MM.1S (cell line): ENCODE data around the gene TPST1.

Experiments
- DNase-seq: peaks from one replicate; pipeline ENCODE4 v3.0.0-alpha.2; 2015
- H2AFZ ChIP-seq: fragments of 300-600 bp; sonication (generic); 2 replicates; pipeline ENCODE4 v1.6.0; 2016; ENCODE audit warnings: antibody characterized with exemption, low read length
- H3F3A ChIP-seq: fragments of 300-600 bp; sonication (generic); 2 replicates; pipeline ENCODE4 v1.6.1; 2016; ENCODE audit warnings: mild to moderate bottlenecking, antibody characterized with exemption, low read length, moderate library complexity, mixed read lengths; ENCODE audit not compliant: insufficient read depth
- H3K27ac ChIP-seq: fragments of 300-600 bp; sonication (generic); 2 replicates; pipeline ENCODE4 v1.5.1; 2016; ENCODE audit warnings: mild to moderate bottlenecking, low read length
- H3K27me3 ChIP-seq: fragments of 300-600 bp; sonication (generic); replicated peaks from 2 replicates; pipeline ENCODE4 v1.6.0; 2016; ENCODE audit warnings: low read length; ENCODE audit not compliant: insufficient read depth
- H3K36me3 ChIP-seq: fragments of 300-600 bp; sonication (generic); replicated peaks from 2 replicates; pipeline ENCODE4 v1.6.1; 2016; ENCODE audit warnings: mild to moderate bottlenecking, low read length, mixed read lengths; ENCODE audit not compliant: insufficient read depth
- H3K4me1 ChIP-seq: fragments of 300-600 bp; sonication (generic); 2 replicates; pipeline ENCODE4 v1.6.1; 2016; ENCODE audit warnings: low read length, mixed read lengths
- H3K4me2 ChIP-seq: fragments of 300-600 bp; sonication (generic); 2 replicates; pipeline ENCODE4 v1.6.0; 2016; ENCODE audit warnings: low read depth, low read length
- H3K4me3 ChIP-seq: fragments of 300-600 bp; sonication (generic); 2 replicates; pipeline ENCODE4 v1.5.1; 2016; ENCODE audit warnings: low read length, mixed read lengths
- H3K79me2 ChIP-seq: fragments of 300-600 bp; sonication (generic); 2 replicates; pipeline ENCODE4 v1.6.1; 2016; ENCODE audit warnings: mixed run types, low read length, mixed read lengths
- H3K9ac ChIP-seq: fragments of 300-600 bp; sonication (generic); 2 replicates; pipeline ENCODE4 v1.6.1; 2016; ENCODE audit warnings: low read length, mixed read lengths
- H3K9me2 ChIP-seq: fragments of 300-600 bp; sonication (generic); replicated peaks from 2 replicates; pipeline ENCODE4 v1.6.1; 2016; ENCODE audit warnings: mild to moderate bottlenecking, low read length, mixed read lengths; ENCODE audit not compliant: insufficient read depth
- H3K9me3 ChIP-seq: fragments of 300-600 bp; sonication (generic); replicated peaks from 2 replicates; pipeline ENCODE4 v1.6.1; 2016; ENCODE audit warnings: mild to moderate bottlenecking, low read length, mixed read lengths; ENCODE audit not compliant: insufficient read depth
- H4K20me1 ChIP-seq: fragments of 300-600 bp; sonication (generic); 2 replicates; pipeline ENCODE4 v1.6.1; 2016; ENCODE audit warnings: mild to moderate bottlenecking, low read length, moderate library complexity, mixed read lengths; ENCODE audit not compliant: insufficient read depth
- EZH2 ChIP-seq: fragments of 300-600 bp; sonication (generic); optimal IDR thresholded peaks from 2 replicates; pipeline ENCODE3; 2017; ENCODE audit warnings: low read depth, mild to moderate bottlenecking, antibody characterized with exemption, low read length, mixed read lengths
- EZH2phosphoT487 ChIP-seq: fragments of 300-600 bp; sonication (generic); IDR thresholded peaks from 2 replicates; pipeline ENCODE4 v1.6.1; 2018; ENCODE audit warnings: antibody characterized with exemption, low read length
- TF ChIP-seq, protein P1 (sequence below): fragments of 300-600 bp; sonication (generic); IDR thresholded peaks from 2 replicates; pipeline ENCODE4 v1.5.1; 2016; ENCODE audit warnings: antibody characterized with exemption, low read length, mixed read lengths

The TPST1 gene

DNA sequence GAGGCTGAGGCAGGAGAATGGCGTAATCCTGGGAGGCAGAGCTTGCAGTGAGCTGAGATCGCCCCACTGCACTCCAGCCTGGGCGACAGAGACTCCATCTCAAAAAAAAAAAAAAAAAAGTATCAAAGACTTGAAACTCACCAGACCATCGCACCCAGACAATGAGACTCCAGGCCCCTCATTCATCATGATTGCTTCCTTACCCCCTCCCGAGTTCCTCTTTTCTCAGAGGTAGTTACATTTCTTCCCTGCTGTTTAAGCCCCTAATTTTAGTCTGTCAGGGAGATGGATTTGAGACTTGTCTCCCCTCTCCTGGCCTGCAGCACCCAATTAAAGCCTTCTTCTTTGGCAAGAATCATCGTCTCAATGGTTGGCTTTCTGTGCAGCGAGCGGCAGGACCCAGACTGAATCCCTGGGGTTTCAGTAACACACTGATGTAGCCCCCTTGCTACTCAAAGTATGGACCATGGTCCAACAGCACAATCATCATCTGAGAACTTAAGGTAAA is 19.4 kb upstream of the TPST1 start:
- no peak overlapping the region for H3K4me2 ChIP-seq
- no peak overlapping the region for H2AFZ ChIP-seq
- no peak for DNase-seq
- H3K27me3 ChIP-seq: no peaks in the 10 kb centered on the region
- H3K79me2 ChIP-seq: no peaks in the 10 kb centered on the region
- no peaks in the 10 kb centered on the region for H3F3A ChIP-seq
- no peaks in the 10 kb centered on the region for H3K9me3 ChIP-seq
- no peaks in the 10 kb centered on the region for H3K36me3 ChIP-seq
- H3K27ac ChIP-seq: no peak overlapping the region
- H3K9me2 ChIP-seq: no peaks in the 10 kb centered on the region
- no peaks in the 10 kb centered on the region for H3K4me1 ChIP-seq
- H3K9ac ChIP-seq: no peak overlapping the region
- no peak for TF ChIP-seq EZH2phosphoT487
- TF ChIP-seq EZH2: no peak
- TF ChIP-seq, protein P1, sequence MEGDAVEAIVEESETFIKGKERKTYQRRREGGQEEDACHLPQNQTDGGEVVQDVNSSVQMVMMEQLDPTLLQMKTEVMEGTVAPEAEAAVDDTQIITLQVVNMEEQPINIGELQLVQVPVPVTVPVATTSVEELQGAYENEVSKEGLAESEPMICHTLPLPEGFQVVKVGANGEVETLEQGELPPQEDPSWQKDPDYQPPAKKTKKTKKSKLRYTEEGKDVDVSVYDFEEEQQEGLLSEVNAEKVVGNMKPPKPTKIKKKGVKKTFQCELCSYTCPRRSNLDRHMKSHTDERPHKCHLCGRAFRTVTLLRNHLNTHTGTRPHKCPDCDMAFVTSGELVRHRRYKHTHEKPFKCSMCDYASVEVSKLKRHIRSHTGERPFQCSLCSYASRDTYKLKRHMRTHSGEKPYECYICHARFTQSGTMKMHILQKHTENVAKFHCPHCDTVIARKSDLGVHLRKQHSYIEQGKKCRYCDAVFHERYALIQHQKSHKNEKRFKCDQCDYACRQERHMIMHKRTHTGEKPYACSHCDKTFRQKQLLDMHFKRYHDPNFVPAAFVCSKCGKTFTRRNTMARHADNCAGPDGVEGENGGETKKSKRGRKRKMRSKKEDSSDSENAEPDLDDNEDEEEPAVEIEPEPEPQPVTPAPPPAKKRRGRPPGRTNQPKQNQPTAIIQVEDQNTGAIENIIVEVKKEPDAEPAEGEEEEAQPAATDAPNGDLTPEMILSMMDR: no peak
- no peaks in the 10 kb centered on the region for H4K20me1 ChIP-seq
- H3K4me3 ChIP-seq: no peak overlapping the region

- Histone ChIP-seq H3K4me1 (no peaks in the 10 kb centered on the region), H3K9ac (no peak overlapping the region), H3K4me2 (no peak overlapping the region), H3K27me3 (no peaks in the 10 kb centered on the region), H3F3A (no peaks in the 10 kb centered on the region), H3K79me2 (no peaks in the 10 kb centered on the region), H2AFZ (no peak overlapping the region), H4K20me1 (no peaks in the 10 kb centered on the region), H3K27ac (no peak overlapping the region), H3K9me3 (no peaks in the 10 kb centered on the region), H3K9me2 (no peaks in the 10 kb centered on the region), H3K4me3 (no peak overlapping the region), H3K36me3 (no peaks in the 10 kb centered on the region)
- DNase-seq: no peak
- TF ChIP-seq, protein P1: no peak
- TF ChIP-seq EZH2 (no peak), EZH2phosphoT487 (no peak)
These were observed 18.1 kb upstream of the TPST1 start for GRCh38 chr7:66186991-66187390.

DNA sequence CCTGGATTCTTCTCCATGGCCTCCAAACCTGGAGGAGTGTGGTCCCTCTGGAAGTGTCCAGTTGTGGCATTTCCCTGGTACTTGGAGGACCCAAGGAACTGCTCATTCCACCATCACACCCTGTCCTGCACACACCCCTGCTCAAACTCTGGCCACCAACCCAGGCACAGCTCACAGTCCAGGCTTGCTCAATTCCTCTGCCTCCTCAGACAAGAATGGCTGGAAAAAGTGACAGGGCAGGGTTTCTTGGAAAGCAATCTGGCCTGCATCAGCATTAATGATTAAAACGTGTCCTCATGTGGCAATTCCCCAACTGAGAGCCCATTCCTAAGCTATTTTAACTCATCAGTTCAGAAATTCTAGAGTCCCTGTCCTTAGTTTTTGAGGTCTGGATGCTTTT is 17.2 kb upstream of the TPST1 start:
- Histone ChIP-seq H3K4me2 (no peak overlapping the region), H3K9ac (no peak overlapping the region), H3K36me3 (no peaks in the 10 kb centered on the region), H3K27me3 (no peaks in the 10 kb centered on the region), H3F3A (no peaks in the 10 kb centered on the region), H3K4me3 (no peak overlapping the region), H3K9me2 (no peaks in the 10 kb centered on the region), H4K20me1 (no peaks in the 10 kb centered on the region), H3K27ac (no peak overlapping the region), H3K9me3 (no peaks in the 10 kb centered on the region), H3K79me2 (no peaks in the 10 kb centered on the region), H3K4me1 (no peaks in the 10 kb centered on the region), H2AFZ (no peak overlapping the region)
- TF ChIP-seq EZH2 (no peak), EZH2phosphoT487 (no peak)
- TF ChIP-seq, protein P1: no peak
- DNase-seq: no peak
